Muscle of back (tissue), 11 donors: ENCODE results near the gene SMIM24. TPM values are rescaled to one million over a fixed set of nuclear protein-coding genes. Genes with fewer than 3 reads are reported as not detected.
"Not testable (repeated sequence)": the region's sequence is repeated elsewhere in the genome, so short reads cannot be mapped to it uniquely, and the experiment has no call there.

Source experiments
- DNase-seq, 3 donors: peaks; one replicate each; pipeline versions ENCODE4 v3.0.0 to v3.0.0-alpha.2; 2013
- polyA plus RNA-seq, 10 donors: library from polyadenylated mRNA; unstranded; fragments of 120-200 nt; gene quantifications; one replicate each; pipeline ENCODE4 v1.2.1, GENCODE V29; 2013; ENCODE audit not compliant: insufficient read length in 10 of 10

Gene SMIM24
- polyA plus RNA-seq, 10 donors: 0.15 to 0.99 (median 0.45) TPM; not detected in 6

DNA sequence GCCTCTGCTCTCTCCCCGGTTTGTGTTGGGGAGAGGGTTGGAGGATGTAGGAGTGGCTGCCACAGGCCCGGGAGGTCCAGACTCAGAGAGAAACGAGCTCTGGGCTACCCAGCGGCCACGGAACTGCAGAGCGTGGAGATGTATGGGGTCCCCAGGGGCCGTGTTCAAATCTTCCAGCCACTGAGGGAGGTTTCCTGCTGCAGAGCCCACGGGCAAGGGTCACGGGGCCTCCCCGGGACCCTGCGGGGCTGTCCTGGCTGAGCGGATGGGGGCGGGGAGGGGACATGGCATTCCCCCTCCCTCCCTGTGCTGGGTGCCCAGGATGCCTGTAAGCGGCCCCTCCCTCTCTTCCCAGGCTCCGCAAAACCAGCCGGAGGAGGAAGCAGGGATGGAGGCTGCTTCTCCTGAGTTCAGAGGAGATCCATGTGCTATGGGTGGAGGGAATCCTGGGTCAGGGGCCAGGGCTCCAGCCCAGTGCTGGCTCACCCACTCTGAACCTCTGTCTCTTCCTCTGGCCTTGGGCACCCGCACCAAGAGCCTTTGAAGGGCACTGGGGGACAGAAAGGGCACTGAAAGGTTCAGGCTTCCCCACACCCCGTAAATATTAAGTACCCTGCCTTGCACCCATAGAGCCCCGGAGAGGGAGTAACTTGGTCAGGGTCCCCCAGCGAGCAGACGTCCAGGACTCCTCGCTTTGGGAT, 22.6 kb downstream of the SMIM24 start:
- peak in 1 of 3 donors; percentile 80 for DNase-seq

DNA sequence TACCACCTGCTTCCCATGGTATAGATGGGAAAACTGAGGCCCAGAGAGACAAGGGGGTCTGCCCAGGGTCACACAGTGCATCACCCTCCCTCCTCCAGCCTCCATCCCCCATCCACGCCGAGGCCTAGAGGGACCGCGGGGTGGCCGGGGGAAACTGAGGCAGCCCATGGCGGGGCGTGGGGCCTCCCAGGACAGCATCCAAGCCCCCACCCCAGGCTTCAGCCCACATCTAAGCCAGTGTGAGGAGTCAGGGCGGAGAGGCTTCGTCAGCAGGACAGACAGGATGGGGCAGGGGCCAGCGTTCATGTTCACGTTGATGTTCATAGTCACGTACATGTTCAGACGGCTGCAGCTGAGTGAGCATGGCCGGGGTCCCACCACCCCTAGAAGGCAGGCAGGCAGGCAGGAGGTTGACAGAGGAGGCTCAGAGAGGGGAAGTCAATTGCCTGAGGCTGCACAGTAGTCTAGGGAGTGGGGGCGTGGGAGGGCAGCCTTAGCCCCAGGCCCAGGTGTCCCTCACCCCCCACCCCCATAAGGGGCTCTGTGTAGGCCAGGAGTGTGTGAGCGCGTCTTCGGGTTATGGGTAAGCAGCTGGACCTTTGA, 23.3 kb downstream of the SMIM24 start:
- DNase-seq: peak in 1 of 3 donors; percentile 57

DNA sequence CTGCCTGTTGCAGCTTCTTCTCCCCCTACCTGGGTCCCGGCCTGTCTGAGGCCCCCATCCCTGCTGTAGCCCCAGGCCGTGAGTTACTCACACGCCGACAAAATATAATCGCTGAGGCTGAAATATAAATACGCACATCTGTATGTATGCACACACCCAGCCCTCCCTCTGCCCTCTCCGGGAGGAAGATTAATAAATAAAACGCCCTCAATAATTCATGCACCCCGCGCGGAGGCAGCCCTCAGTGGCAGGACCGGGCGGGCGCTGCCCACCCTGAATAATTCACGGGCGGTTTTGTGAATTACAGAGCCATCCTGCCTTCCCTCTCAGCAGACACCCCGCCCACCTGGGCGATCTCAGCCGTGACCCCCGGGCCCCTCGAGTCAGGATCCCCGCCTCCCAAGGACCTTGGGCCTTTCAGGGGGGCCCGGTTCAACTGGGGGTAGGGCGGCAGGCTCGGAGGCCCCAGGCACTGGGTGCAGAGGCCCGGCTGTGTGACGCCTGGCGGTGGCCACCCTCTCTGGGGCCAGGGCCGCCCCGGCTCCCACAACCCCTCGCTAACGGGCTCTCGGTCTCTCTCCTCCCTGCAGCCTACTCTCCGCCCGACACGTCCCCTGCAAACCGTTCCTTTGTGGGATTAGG, 24.2 kb downstream of the SMIM24 start:
- no peak for DNase-seq

DNA sequence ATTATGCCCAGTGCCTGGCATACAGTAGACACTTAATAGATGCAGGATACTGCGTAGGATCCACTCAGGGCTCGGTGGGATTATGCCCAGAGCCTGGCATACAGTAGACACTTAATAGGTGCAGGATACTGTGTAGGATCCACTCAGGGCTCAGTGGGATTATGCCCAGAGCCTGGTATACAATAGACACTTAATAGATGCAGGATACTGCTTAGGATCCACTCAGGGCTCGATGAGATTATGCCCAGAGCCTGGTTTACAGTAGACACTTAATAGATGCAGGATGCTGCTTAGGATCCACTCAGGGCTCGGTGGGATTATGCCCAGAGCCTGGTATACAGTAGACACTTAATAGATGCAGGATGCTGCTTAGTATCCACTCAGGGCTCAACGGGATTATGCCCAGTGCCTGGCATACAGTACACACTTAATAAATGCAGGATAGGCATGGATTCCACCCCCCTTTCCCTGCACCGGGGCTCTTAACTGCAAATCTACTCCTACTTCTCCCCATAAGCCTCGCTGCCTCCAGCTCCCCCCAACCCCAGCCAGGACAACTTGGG, 24.9 kb downstream of the SMIM24 start:
- no peak for DNase-seq

DNA sequence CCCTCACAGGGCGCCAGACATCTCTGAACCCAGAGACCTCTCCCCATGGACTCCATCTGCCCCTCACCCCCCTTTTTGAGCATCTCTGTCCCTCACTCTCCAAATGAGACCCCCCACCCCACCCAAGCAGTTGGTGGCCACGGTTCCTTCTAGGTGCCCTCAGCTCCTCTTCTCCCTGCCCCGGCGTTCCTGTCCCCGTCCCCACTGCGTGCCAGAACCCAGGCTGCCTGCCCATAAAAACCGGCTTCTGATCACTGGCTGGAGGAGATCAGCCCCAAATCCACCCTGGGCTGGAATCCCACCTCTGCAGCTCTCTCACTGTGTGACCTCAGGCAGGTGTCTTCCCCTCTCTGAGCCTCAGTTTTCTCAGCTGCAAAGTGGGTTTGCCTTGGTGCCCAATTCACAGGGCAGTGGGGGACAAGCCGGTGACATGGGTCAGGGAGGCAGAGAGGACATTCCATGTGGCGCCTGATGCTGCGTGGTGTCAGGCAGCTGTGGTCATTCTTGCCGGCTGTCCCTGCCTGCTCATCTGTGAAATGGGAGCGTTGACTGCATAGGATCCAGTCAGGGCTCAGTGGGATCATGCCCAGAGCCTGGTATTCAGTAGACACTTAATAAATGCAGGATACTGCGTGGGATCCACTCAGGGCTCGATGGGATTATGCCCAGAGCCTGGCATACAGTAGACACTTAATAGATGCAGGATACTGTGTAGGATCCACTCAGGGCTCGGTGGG, 25.5 kb downstream of the SMIM24 start:
- DNase-seq: no peak

DNA sequence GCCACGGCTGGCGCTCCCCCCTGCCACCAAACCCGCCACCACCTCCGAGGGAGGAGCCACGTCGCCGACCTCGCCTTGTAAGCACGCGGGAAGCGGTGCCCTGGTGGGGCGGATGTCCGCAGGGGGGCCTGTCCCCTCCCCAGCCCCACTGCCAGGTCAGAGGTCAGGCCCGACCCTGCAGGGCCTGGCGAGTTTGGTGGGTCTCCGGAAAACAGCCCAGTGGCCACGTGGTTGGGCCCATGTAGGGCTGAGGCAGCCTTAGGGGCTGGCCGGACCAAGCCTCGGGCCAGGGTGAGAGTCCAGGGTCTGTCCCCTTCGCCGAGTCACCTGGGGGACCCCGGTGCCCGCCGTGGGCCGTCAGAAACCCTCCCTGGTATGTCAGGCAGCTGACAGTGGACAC, 26.5 kb downstream of the SMIM24 start:
- no peak for DNase-seq

DNA sequence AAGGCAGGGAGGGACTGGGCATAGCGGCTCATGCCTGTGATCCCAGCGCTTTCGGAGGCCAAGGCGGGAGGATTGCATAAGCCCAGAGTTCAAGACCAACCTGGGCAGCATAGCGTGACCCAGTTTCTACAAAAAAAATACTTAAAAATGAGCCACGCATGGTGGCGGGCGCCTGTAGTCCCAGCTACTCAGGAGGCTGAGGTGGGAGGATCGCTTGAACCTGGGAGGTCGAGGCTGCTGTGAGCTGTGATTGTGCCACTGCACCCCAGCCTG, 27.4 kb downstream of the SMIM24 start:
- not testable (repeated sequence) for DNase-seq

DNA sequence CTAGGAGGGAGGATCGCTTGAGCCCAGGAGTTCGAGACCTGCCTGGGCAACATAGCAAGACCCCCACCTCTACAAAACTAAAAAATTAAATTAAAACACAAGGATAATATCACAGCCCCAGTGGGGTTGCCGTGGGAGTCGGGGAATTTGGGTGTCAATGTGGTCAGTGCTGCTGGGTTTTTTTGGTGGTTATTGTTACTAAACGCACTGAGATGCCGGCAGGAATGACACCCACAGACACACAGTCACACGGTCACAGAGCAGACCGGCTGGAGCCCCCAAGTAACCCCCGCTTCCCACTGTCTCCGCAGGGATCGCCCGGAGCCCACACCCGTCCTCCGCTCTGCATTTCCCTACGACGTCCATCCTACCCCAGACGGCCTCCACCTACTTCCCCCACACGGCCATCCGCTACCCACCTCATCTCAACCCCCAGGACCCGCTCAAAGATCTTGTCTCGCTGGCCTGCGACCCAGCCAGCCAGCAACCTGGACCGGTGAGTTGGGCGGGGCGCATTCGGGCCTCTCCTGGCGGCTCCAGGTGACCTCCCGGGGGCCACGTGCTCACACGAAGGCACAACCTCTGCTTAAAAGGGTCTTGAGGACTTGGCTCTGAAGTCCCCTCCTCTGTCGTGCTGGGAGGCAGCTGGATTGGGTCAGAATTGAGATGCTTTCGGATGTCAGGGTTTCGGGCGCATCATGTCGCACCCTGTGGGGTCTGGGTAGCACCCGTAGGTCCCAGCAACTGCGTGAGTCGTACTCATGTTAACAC, 28.0 kb downstream of the SMIM24 start:
- no peak for DNase-seq

DNA sequence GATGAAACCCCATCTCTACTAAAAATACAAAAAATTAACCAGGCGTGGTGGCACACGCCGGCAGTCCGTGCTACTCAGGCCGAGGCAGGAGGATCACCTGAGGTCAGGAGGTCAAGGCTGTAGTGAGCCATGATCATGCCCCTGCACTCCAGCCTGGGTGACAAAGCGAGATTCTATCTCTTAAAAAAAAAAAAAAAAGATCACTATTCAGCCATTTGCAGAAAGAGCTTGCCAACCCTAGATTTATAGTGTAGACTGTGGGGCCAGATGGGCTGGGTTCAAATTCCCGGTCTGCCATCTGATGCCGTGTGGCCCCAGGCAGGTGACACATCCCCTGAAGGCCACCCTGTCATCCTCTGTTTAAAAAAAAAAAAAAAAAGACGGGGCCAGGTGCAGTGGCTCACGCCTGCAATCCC, 28.9 kb downstream of the SMIM24 start:
- DNase-seq: no peak

DNA sequence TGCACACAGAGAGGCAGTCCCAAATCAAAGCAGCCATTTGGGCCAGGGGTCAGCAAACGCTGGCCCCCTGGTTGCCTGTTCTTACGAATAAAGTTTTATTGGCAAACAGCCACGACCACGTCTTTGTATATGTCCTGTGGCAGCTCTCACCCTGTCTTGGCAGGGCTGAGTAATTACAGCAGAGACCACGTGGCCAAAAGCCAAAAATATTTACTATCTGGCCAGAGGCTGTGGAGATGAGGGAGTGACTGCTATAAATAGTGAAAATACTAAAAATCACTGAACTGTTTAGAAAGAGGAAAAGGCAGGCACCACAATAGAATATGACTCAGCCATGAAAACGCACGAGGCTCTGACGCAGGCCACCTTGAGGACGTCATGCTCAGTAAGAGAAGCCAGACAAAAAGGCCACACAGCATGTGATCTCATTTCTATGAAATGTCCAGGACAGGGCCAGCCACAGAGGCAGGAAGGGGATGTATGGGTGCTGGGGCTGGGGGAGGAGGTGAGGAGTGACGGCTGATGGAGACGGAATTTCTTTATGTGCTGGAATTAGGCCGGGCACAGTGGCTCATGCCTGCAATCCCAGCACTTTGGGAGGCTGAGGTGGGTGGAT, 29.4 kb downstream of the SMIM24 start:
- peak; percentile 50 to 98 (median 79) for DNase-seq

DNA sequence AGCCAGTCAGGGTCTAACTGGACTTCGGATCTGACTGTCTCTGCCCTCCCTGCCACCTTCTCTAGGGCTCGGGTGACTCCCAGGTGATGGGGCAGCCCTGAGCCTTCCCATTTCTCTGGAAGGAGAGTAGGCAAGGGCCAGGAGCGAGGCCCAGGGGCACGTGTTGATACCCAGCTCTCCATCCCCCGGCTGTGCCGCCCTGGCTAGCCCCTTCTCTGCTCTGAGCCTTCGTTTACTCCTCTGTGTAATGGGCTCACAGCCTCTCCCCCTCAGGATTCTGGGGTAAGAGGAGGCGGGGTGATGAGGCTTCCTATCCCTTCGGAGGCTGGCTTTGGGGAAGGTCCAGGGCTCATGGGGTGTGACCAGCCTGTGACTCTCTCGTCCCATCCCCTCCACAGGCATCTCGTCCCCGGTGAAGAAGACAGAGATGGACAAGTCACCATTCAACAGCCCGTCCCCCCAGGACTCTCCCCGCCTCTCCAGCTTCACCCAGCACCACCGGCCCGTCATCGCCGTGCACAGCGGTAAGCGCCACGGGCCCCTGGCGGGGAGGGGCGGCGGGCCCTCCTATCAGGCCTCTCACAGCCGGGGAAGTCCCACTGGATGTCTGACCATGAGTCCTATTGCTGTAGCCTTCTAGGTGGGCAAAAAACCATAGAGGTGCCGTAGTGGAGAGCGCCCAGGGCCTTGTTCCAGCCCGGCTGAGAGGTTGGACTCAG, 31.6 kb downstream of the SMIM24 start:
- DNase-seq: no peak

DNA sequence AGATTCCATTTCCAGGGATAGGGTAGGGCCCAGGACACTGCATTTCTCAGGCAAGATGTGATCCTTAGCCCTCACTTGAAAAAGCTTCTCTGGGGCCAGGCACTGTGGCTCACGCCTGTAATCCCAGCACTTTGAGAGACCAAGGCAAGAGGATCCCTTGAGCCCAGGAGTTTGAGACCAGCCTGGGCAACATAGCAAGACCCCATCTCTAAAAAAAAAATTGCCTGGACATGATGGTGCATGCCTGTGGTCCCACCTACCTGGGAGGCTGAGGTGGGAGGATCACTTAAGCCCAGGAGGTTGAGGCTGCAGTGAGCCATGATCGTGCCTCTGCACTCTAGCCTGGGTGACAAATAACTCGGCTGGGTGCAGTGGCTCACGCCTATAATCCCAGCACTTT, 33.7 kb downstream of the SMIM24 start:
- not testable (repeated sequence) for DNase-seq

DNA sequence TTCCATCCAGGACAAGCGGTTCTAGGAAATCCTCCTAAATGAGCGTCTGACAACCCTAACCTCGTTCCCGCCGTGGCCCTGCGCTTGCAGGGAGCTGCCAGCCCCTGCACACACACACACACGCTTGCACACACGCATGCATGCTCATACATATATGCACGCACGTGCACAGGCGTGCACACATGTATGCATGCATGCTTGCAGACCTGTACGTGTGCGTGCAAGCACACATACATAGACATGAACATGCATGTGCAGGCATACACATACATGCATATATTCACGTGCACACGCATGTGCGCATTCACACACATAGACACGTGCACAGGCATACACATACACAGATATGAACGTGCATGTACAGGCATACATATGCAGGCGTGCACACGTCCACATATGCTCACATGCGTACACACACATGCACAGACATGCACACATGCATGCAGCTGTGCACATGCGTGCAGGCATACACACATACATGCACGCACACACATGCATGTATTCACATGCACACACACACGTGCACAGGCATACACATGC, 35.6 kb downstream of the SMIM24 start:
- no peak for DNase-seq

DNA sequence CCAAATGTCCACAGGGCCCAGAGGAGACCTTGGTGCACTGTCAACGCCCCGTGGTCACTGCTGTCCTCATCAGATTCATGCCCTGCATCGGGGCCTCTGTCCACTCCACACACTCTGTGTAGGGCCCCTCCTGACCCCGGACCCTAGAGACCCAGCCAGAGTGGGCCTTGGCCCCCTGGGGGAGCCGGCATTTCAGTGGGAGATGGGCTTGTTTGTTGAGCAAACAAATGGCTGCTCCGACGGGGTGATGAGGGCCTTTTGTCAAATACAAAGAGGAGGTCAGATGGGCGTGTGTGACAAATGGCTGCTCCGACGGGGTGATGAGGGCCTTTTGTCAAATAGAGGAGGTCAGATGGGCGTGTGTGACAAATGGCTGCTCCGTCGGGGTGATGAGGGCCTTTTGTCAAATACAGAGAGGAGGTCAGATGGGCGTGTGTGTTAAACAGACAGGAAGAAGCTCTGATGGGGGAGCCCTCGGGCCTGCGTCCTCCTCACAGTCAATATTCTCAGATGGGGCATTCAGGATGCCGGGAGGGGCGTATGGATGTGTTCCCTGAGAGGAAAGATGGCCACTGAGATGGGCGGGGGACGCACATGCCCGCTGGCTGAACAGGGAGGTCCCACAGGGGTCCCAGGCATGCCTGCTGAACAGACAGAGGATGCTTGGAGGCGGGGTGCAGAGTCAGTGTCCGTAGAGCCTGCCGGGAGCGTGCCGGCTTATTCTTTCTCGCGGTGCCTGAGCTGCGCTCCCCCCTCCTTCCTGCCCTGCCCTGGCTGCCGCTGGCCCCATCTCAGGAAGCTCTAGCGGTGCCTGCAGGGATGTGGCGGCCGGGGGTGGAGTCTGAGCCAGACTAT, 36.3 kb downstream of the SMIM24 start:
- DNase-seq: peak in 2 of 3 donors; percentile 60 to 74

DNA sequence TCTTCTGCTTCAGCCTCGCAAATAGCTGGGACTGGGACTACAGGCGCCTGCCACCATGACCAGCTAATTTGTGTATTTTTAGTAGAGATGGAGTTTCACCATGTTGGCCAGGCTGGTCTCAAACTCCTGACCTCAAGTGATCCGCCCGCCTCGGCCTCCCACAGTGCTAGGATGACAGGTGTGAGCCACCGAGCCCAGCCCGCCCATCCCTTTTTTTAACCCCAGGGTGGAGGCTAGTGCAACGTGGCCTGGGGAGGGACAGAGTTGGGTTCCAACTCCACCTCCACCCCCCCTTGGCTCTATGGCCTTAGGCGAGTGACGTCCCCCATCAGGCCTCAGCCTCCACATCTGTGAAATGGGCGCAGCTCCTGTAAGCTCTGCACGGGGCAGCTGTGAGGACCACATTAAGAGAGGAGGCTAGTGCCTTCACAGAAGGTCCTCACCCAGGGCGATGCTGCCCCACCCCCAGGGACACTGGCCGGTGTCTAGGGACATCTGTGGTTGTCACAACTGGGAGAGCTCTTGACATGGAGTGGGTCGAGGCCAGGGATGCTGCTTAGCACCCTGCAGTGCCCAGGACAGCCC, 37.7 kb downstream of the SMIM24 start:
- DNase-seq: no peak

DNA sequence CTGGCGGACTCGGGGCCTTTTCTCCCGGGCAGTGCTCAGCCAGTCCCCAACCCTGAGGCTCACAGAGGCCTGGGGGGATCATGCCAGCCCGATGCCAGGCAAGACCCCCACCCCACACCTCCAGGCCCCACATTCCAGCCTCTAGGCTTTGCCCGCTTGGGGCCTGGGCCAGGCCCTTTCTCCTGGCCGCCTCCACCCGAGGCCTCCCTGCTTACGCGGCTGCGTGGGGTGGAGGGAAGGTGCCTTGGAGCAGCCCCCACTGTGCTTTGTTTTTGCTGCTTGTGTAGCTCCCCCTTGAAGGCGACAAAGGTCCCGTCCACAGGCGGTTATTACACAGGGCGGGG, 38.4 kb downstream of the SMIM24 start:
- no peak for DNase-seq

DNA sequence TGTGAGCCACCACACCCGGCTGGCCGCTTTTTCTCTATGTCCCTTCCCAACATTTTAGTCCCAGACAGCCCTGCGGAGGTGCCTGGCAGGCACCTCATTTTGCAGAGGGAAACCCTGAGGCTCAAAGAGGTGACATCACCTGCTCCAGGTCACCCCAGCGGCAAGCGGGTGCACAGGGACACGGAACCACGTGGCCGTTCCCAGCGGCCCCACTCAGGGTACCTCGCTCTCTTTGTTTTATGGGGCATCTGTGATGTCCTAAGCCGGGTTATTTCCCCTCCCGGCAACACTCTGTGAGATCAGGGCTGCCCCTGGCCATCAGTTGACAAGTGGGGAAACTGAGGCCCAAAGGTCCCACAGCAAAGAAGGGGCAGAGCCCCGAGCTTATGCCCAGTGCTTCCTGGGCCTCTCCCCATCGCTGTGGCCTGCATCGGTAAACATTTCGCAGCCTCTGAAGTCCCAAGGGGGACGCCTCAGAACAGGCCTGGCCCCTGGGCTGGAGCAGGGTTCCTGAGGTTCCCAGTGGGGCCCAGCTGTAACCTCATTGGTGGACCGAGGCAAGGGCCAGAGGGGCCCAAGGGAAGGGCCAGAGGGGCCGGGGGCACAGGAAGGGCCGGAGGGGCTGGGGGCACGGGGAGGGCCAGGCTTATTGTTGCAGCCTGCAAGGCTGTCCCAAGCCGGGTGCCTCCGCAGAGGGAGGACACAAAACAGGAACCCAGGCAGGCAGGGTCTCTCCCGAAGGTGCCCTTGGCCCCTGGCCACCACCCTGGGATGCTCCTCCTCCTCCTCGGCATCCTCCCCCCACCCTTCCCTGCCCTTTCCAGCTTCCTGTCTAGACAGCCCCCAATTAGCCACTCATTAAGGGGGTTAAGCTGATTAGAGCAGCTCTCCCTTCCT, 39.0 kb downstream of the SMIM24 start:
- DNase-seq: no peak

DNA sequence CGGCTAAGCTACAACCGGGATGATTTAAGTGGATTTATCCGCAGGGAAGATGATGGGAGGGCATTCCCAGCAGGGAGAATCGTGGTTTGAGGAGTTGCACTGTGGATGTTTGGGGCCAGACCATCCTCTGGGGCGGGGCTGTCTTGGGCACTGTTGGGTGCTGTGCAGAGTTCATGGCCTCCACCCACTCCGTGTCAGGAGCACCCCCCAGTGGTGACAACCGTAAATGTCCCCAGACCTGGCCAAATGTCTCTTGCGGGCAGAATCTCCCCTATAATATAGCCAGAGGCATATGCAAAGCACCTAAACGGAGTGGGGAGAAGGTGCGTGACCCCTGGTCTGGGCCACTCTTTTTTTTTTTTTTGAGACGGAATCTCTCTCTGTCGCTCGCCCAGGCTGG, 40.2 kb downstream of the SMIM24 start:
- no peak for DNase-seq
